Measurements from ENCODE around the gene SPEF2.

- no peak for TF ChIP-seq EP300 (conservative IDR thresholded peaks at IDR 0.05; ENCODE audit: poor library complexity, severe bottlenecking)
- TF ChIP-seq, protein P1, sequence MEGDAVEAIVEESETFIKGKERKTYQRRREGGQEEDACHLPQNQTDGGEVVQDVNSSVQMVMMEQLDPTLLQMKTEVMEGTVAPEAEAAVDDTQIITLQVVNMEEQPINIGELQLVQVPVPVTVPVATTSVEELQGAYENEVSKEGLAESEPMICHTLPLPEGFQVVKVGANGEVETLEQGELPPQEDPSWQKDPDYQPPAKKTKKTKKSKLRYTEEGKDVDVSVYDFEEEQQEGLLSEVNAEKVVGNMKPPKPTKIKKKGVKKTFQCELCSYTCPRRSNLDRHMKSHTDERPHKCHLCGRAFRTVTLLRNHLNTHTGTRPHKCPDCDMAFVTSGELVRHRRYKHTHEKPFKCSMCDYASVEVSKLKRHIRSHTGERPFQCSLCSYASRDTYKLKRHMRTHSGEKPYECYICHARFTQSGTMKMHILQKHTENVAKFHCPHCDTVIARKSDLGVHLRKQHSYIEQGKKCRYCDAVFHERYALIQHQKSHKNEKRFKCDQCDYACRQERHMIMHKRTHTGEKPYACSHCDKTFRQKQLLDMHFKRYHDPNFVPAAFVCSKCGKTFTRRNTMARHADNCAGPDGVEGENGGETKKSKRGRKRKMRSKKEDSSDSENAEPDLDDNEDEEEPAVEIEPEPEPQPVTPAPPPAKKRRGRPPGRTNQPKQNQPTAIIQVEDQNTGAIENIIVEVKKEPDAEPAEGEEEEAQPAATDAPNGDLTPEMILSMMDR (IDR thresholded peaks at IDR 0.05; ENCODE audit: poor library complexity, severe bottlenecking) = no peak
- no peak for TF ChIP-seq RAD21 (conservative IDR thresholded peaks at IDR 0.05)
- TF ChIP-seq MXI1 (conservative IDR thresholded peaks at IDR 0.05; ENCODE audit: poor library complexity, severe bottlenecking) = no peak
- TF ChIP-seq, protein P2, sequence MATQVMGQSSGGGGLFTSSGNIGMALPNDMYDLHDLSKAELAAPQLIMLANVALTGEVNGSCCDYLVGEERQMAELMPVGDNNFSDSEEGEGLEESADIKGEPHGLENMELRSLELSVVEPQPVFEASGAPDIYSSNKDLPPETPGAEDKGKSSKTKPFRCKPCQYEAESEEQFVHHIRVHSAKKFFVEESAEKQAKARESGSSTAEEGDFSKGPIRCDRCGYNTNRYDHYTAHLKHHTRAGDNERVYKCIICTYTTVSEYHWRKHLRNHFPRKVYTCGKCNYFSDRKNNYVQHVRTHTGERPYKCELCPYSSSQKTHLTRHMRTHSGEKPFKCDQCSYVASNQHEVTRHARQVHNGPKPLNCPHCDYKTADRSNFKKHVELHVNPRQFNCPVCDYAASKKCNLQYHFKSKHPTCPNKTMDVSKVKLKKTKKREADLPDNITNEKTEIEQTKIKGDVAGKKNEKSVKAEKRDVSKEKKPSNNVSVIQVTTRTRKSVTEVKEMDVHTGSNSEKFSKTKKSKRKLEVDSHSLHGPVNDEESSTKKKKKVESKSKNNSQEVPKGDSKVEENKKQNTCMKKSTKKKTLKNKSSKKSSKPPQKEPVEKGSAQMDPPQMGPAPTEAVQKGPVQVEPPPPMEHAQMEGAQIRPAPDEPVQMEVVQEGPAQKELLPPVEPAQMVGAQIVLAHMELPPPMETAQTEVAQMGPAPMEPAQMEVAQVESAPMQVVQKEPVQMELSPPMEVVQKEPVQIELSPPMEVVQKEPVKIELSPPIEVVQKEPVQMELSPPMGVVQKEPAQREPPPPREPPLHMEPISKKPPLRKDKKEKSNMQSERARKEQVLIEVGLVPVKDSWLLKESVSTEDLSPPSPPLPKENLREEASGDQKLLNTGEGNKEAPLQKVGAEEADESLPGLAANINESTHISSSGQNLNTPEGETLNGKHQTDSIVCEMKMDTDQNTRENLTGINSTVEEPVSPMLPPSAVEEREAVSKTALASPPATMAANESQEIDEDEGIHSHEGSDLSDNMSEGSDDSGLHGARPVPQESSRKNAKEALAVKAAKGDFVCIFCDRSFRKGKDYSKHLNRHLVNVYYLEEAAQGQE (IDR thresholded peaks at IDR 0.05; ENCODE audit: borderline replicate concordance) = no peak
Observed at GRCh38 chr5:35741971-35742370, 124.3 kb downstream of the SPEF2 start.

Data from neural cell (in vitro differentiated cells).